Right hindlimb (tissue), 1 donor: ENCODE results near the gene DAPK3.
A peak's percentile ranks its signal among the peaks of the same experiment; 100 is the strongest.
"Not testable (repeated sequence)": the region's sequence is repeated elsewhere in the genome, so short reads cannot be mapped to it uniquely, and the experiment has no call there.

Experiments used
- DNase-seq: peaks from one replicate; pipeline ENCODE4 v3.0.0-alpha.2; 2018

Gene DAPK3

GRCh38 chr19:3970808-3971598, at the start of gene DAPK3:
Gene DAPK3 (minus strand): TSS chr19:3971099. CDS start chr19:3969735, 1,364 bp downstream.
- DNase-seq: peak; percentile 99

GRCh38 chr19:4019578-4019977, 48.7 kb upstream of the DAPK3 start:
- DNase-seq: no peak

- no peak for DNase-seq
These were observed 48.0 kb upstream of the DAPK3 start for GRCh38 chr19:4018775-4019504.

GRCh38 chr19:4018140-4018613, 47.3 kb upstream of the DAPK3 start:
- DNase-seq: no peak

GRCh38 chr19:4016903-4017638, 46.2 kb upstream of the DAPK3 start:
- no peak for DNase-seq

- no peak for DNase-seq
These were observed 45.6 kb upstream of the DAPK3 start for GRCh38 chr19:4016486-4016885.

- DNase-seq: no peak
These were observed 45.0 kb upstream of the DAPK3 start for GRCh38 chr19:4015705-4016402.

GRCh38 chr19:4014541-4015491, 43.9 kb upstream of the DAPK3 start:
- DNase-seq: no peak

GRCh38 chr19:4013886-4014540, 43.1 kb upstream of the DAPK3 start:
- DNase-seq: no peak

GRCh38 chr19:4012975-4013634, 42.2 kb upstream of the DAPK3 start:
- DNase-seq: no peak

- no peak for DNase-seq
These were observed 41.4 kb upstream of the DAPK3 start for GRCh38 chr19:4012092-4012974.

GRCh38 chr19:4011430-4011829, 40.5 kb upstream of the DAPK3 start:
- not testable (repeated sequence) for DNase-seq

- DNase-seq: no peak
These were observed 39.9 kb upstream of the DAPK3 start for GRCh38 chr19:4010808-4011110.

GRCh38 chr19:4009990-4010807, 39.3 kb upstream of the DAPK3 start:
- DNase-seq: peak; percentile 57

GRCh38 chr19:4007836-4008539, 37.1 kb upstream of the DAPK3 start:
- peak; percentile 63 for DNase-seq

- peak; percentile 98 for DNase-seq
These were observed 36.3 kb upstream of the DAPK3 start, which contains the start of gene PIAS4 for GRCh38 chr19:4007021-4007835. Gene PIAS4 (plus strand): TSS chr19:4007736. CDS start chr19:4007761, 25 bp downstream.

- DNase-seq: not testable (repeated sequence)
These were observed 34.5 kb upstream of the DAPK3 start for GRCh38 chr19:4005436-4005835.
